GM12891 (cell line): ENCODE data around the gene STK32A.

Experiments
- DNase-seq: peaks from one replicate; pipeline ENCODE4 v3.0.0; 2011; ENCODE audit warnings: low spot score; ENCODE audit not compliant: insufficient read length
- FAIRE-seq: peaks from 2 replicates; lab custom pipeline; 2011; peaks lifted over from hg19 to GRCh38; lab: Jason Lieb, UNC
- PAX5 ChIP-seq: IDR thresholded peaks from 2 replicates; pipeline ENCODE4 v1.6.1; 2011; ENCODE audit warnings: low read length, moderate library complexity, mild to moderate bottlenecking; ENCODE audit not compliant: insufficient read depth, severe bottlenecking
- POLR2A ChIP-seq: IDR thresholded peaks from 2 replicates; pipeline ENCODE4 v1.6.1; 2011; ENCODE audit warnings: low read depth, low read length, control low read depth
- POLR2AphosphoS5 ChIP-seq: IDR thresholded peaks from 2 replicates; pipeline ENCODE4 v1.6.1; 2011; ENCODE audit warnings: low read depth, low read length, control low read depth
- POU2F2 ChIP-seq: IDR thresholded peaks from 2 replicates; pipeline ENCODE4 v1.6.1; 2011; ENCODE audit warnings: low read depth, mild to moderate bottlenecking, control low read depth, low read length, moderate library complexity
- SPI1 ChIP-seq: IDR thresholded peaks from 2 replicates; pipeline ENCODE4 v1.6.1; 2011; ENCODE audit warnings: low read depth, low read length, control low read depth
- TAF1 ChIP-seq: IDR thresholded peaks from 2 replicates; pipeline ENCODE4 v1.6.1; 2011; ENCODE audit warnings: low read depth, low read length, control low read depth

The STK32A gene

DNA sequence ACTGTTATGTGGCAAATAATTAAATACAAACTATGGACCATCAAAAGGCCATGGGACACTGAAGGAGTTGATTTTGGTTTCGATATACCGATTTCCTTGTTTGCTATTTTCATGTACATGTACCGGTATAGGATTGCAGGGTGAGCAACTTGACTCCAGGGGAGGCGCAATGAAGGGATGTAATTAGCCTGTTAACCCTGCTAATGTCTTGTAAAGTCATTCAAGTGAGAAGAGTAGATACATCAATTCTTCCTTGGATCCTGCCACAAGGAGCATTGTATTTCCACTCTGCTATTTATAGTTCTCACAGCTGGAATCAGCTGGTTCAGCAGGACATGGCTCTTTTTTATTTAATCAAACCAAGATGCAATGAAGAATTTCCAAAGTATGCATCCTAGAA lies 102.0 kb downstream of the STK32A start:
- FAIRE-seq (no peak), DNase-seq (no peak)
- no peak for TF ChIP-seq POU2F2
- TF ChIP-seq POLR2A, result no peak
- TF ChIP-seq SPI1, result no peak
- TF ChIP-seq PAX5, result no peak
- no peak for TF ChIP-seq POLR2AphosphoS5
- TF ChIP-seq TAF1, result no peak

DNA sequence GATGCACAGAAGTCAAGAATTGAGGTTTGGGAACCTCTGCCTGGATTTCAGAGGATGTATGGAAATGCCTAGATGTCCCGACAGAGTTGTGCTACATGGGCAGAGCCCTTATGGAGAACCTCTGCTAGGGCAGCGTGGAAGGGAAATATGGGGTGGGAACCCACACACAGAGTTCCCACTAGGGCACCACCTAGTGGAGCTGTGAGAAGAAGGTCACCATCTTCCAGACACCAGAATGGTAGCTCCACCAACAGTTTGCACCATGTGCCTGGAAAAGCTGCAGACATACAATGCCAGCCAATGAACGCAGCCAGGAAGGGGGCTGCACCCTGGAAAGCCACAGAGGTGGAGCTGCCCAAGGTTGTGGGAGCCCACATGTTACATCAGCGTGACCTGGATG lies 104.5 kb downstream of the STK32A start:
- no peak for FAIRE-seq

DNA sequence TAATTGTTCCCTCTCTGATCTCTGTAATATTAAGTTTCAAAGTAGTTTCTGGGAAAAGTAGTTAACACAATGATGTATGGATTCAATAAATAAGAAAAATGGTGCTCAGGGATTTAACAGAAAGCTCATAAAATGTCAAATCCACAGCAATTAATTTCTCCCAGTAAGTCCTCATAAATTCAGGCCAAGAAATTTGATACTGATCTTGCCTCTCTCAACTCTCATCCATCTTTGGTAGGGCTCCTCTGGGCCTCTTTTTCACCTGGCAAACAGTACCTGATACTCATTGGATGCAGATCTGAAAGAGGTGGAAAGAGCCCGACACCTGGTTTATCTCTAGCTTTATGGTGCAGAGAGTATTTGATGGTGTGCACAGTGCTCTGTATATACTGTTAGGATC lies 106.1 kb downstream of the STK32A start:
- FAIRE-seq (no peak), DNase-seq (no peak)
- TF ChIP-seq POU2F2 (no peak), PAX5 (no peak), TAF1 (no peak), SPI1 (no peak), POLR2A (no peak), POLR2AphosphoS5 (no peak)

More for the DNA sequence above, 104.5 kb downstream of the STK32A start:
- TF ChIP-seq PAX5, result no peak
- TF ChIP-seq POLR2A, result no peak
- no peak for TF ChIP-seq POU2F2
- TF ChIP-seq SPI1, result no peak
- no peak for DNase-seq

DNA sequence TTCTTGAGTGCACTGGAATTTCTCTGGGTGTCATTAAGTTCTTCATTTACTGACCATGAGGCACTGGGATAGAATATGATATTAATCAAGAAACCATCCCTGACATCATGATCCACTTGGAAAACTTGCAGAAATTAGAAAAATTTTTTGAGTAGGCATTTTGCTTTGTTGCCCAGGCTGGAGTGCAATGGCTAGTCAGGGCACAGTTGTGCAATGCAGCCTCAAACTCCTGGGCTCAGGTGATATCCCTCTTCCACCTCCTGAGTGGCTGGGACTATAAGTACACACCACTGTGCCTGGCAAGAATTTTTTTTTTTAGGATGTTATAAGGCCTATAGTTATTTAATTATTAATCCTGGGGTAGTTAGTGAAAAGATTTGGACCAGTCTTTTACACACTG lies 106.5 kb downstream of the STK32A start:
- TF ChIP-seq SPI1 (no peak), POLR2AphosphoS5 (no peak), TAF1 (no peak)
- no peak for DNase-seq
- FAIRE-seq, result no peak

DNA sequence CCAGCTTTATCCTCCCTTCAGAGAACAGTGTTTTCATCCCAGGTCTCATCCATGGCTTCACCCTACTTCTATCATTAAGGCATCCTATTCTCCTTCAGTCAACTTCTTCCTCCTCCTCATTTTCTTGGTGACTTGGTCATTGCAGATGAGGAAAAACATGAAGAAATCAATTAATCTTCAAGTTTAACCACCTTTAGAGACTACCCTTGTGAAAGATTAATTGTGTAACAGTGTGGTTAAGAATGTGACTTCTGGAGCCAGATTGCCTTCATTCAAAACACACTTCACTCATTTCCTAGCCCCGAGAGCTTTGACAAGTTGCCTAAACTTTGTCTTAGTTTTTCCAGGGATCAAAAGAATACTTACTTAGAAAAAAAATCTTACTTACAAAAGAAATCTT lies 110.0 kb downstream of the STK32A start:
- TF ChIP-seq SPI1 (no peak), PAX5 (no peak), TAF1 (no peak), POLR2A (no peak), POU2F2 (no peak), POLR2AphosphoS5 (no peak)
- DNase-seq (no peak), FAIRE-seq (no peak)

DNA sequence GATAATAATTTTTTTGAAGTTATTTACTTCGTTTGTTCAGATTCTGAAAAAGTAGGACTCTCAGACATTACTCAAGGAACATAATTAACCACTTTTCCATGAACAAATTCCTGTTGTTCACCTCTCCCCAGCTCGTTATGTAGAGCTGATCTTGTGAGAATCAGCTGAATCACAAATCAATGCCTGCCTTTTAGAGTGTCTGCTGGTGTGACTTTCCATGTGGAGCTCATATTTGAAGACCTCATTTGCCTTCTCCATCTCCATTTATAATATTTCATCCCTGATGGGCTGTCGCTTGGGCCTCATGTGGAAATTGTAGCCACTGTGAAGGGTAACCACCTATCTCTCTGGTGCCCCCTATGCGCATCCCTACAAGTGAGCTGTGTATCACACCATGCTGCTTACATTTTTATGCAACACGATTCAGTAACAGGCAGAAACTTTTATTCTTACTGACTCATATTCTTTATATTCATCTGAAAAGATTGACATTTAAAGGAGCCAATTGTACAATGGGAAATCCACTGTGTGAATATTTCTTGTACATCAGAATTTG lies 111.3 kb downstream of the STK32A start:
- TF ChIP-seq POLR2A, result no peak
- TF ChIP-seq POU2F2, result no peak
- no peak for TF ChIP-seq SPI1
- DNase-seq (no peak), FAIRE-seq (no peak)

DNA sequence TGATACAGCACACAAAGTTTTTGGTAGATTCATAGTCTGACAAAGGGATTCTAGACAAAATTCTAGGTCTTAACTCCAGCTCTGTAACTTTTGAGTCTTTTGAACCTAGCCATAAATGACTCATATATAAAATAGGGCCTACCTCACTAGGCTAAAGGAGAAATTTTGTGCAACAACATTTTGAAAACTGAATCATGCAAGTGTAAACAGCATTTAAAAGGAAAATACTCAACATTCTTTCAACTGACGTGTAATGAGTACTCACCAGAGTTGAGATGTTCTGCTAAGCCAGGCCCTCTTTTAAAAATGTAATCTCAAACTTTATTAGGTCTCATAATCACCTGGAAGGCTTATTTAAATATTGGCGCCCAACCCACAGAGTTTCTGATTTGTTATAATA lies 113.2 kb downstream of the STK32A start:
- TF ChIP-seq SPI1 (no peak), POLR2A (no peak), POU2F2 (no peak), PAX5 (no peak), POLR2AphosphoS5 (no peak), TAF1 (no peak)
- no peak for FAIRE-seq
- no peak for DNase-seq

DNA sequence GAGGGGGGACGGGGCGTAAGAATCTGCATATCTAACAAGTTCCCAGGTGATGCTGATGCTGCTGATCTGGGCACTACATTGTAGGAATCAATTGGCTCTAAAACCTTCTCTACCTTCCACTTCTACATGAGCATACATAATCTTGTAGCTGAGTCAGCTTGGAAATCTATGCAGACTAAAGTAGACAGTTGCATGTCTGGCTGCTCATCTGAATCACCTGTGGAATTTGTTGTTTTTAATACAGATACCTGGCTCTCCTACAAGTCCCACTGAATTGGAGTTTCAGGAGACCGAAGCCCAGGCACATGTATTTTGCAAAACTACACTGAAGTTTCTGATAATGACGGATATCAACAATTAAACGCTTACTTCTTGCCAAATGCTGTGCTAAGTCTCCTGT lies 113.6 kb downstream of the STK32A start:
- TF ChIP-seq TAF1, result no peak
- no peak for TF ChIP-seq POLR2A
- no peak for TF ChIP-seq PAX5
- no peak for TF ChIP-seq SPI1
- no peak for TF ChIP-seq POU2F2
- no peak for TF ChIP-seq POLR2AphosphoS5
- FAIRE-seq (no peak), DNase-seq (no peak)

DNA sequence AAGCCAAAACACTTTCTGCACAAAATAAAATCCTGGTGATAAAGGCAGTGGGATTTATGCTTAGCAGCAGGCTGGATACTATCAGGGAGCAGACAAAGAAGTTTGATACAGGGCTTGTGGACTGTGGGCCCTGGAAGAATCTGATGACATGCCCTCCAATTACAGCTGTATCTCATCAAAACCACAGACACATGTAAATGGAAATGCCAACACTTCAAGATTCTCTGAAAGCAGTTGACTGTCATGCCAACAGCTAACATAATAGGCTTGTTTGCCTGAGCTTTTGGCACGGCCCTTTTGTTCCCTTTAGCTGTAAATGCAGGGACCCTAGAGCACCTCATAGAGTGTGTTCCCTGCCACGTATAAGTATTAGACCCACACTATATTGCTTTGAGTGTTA lies 114.4 kb downstream of the STK32A start:
- FAIRE-seq, result no peak
- TF ChIP-seq POU2F2 (no peak), TAF1 (no peak), PAX5 (no peak), POLR2AphosphoS5 (no peak), SPI1 (no peak), POLR2A (no peak)
- DNase-seq, result no peak

DNA sequence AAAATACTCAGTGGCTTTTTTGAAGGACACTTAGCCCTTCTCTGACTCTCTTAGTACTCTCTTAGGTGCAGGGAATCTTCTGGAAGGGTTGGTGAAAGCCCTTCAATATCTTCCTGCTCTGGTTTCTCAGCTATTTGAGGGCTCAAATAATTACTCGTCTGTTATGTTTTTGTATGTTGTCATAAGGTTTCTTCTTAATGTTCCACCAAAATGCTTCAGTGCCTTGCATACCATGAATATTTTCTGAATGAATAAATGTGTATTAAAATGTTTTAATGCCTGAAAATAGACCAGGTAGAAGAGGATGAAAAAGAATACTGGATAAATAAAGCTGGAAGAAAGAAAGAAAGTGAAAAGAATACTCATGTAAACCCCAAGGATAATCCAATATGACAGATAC lies 124.3 kb downstream of the STK32A start:
- FAIRE-seq (no peak), DNase-seq (no peak)
- TF ChIP-seq TAF1 (no peak), PAX5 (no peak), SPI1 (no peak), POU2F2 (no peak)
